Measurements from ENCODE around the gene ACTL8.

ACTL8 gene

DNA sequence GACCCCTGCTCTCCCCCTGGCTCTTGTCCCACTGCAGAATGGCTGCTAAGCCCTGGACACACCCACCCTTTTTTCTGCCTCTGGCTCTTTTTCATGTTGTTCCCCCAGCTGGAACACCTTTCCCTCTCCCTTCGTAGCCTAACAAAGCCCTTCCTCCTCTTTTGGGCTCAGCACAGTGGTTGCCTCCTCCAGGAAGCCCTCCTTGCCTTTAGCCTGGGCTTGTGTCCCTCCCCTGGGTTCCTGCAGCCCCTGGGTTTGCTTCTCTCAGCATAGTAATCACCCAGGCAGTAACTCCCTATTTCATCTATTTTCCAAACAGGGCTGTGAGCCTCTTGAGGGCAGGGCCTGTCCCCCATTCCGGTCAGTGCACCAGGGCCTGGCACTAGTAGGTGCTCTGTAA lies 19.8 kb upstream of the ACTL8 start:
- TF ChIP-seq EZH2phosphoT487 (IDR thresholded peaks at IDR 0.05; ENCODE audit: low read length) = no peak
- TF ChIP-seq, protein P1, sequence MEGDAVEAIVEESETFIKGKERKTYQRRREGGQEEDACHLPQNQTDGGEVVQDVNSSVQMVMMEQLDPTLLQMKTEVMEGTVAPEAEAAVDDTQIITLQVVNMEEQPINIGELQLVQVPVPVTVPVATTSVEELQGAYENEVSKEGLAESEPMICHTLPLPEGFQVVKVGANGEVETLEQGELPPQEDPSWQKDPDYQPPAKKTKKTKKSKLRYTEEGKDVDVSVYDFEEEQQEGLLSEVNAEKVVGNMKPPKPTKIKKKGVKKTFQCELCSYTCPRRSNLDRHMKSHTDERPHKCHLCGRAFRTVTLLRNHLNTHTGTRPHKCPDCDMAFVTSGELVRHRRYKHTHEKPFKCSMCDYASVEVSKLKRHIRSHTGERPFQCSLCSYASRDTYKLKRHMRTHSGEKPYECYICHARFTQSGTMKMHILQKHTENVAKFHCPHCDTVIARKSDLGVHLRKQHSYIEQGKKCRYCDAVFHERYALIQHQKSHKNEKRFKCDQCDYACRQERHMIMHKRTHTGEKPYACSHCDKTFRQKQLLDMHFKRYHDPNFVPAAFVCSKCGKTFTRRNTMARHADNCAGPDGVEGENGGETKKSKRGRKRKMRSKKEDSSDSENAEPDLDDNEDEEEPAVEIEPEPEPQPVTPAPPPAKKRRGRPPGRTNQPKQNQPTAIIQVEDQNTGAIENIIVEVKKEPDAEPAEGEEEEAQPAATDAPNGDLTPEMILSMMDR (IDR thresholded peaks at IDR 0.05; ENCODE audit: low read length) = no peak
- TF ChIP-seq EZH2 (optimal IDR thresholded peaks at IDR 0.05; ENCODE audit: low read depth, low read length) = no peak
- no peak overlapping the region for H3K27ac ChIP-seq (ENCODE audit: low read length)

DNA sequence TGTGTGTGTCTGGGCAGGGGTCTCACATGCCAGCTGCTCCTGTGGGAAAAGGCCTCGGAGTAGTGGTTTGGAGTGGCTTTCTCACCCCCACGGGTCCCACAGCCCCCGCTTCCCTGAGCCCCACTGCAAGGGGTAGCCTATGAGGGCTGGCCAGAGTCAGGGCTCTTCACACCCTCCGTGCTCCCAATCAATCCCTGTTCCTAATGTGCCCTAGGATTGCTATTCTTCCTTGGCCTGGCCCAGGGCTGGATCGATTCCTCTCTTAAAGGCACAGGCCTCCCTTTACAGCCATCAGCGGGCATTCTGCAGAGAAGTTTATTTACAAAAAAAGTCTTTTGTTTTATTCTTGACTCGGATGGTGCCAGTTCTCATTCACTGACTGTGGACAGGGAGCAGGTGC lies 19.3 kb upstream of the ACTL8 start:
- Histone ChIP-seq H3K9me2 (replicated peaks; ENCODE audit: insufficient read depth, low read length) (no peaks in the 10 kb centered on the region), H3K36me3 (replicated peaks; ENCODE audit: insufficient read depth, low read length) (no peaks in the 10 kb centered on the region), H2AFZ (ENCODE audit: low read length) (no peak overlapping the region), H3K79me2 (ENCODE audit: low read length) (no peaks in the 10 kb centered on the region), H3K27ac (ENCODE audit: low read length) (no peak overlapping the region), H4K20me1 (ENCODE audit: insufficient read depth, low read length) (no peaks in the 10 kb centered on the region), H3K9me3 (replicated peaks; ENCODE audit: insufficient read depth, low read length) (no peaks in the 10 kb centered on the region), H3K4me3 (ENCODE audit: low read length) (no peak overlapping the region), H3K4me1 (ENCODE audit: low read length) (no peaks in the 10 kb centered on the region), H3F3A (ENCODE audit: insufficient read depth, low read length) (no peaks in the 10 kb centered on the region), H3K9ac (ENCODE audit: low read length) (no peak overlapping the region), H3K4me2 (ENCODE audit: low read depth, low read length) (no peak overlapping the region), H3K27me3 (replicated peaks; ENCODE audit: insufficient read depth, low read length) (peaks cover 82% of the 10 kb centered on the region)
- TF ChIP-seq, protein P1 (IDR thresholded peaks at IDR 0.05; ENCODE audit: low read length) = no peak
- no peak for TF ChIP-seq EZH2phosphoT487 (IDR thresholded peaks at IDR 0.05; ENCODE audit: low read length)
- no peak for TF ChIP-seq EZH2 (optimal IDR thresholded peaks at IDR 0.05; ENCODE audit: low read depth, low read length)
- no peak for DNase-seq

More for the DNA sequence above, 19.8 kb upstream of the ACTL8 start:
- DNase-seq = no peak
- H3F3A ChIP-seq (ENCODE audit: insufficient read depth, low read length) = no peaks in the 10 kb centered on the region
- H3K36me3 ChIP-seq (replicated peaks; ENCODE audit: insufficient read depth, low read length) = no peaks in the 10 kb centered on the region
- no peaks in the 10 kb centered on the region for H3K4me1 ChIP-seq (ENCODE audit: low read length)
- no peak overlapping the region for H3K9ac ChIP-seq (ENCODE audit: low read length)
- no peaks in the 10 kb centered on the region for H3K9me3 ChIP-seq (replicated peaks; ENCODE audit: insufficient read depth, low read length)
- peaks cover 82% of the 10 kb centered on the region for H3K27me3 ChIP-seq (replicated peaks; ENCODE audit: insufficient read depth, low read length)
- no peaks in the 10 kb centered on the region for H4K20me1 ChIP-seq (ENCODE audit: insufficient read depth, low read length)
- H3K79me2 ChIP-seq (ENCODE audit: low read length) = no peaks in the 10 kb centered on the region
- no peak overlapping the region for H3K4me2 ChIP-seq (ENCODE audit: low read depth, low read length)
- no peak overlapping the region for H2AFZ ChIP-seq (ENCODE audit: low read length)
- no peak overlapping the region for H3K4me3 ChIP-seq (ENCODE audit: low read length)
- H3K9me2 ChIP-seq (replicated peaks; ENCODE audit: insufficient read depth, low read length) = no peaks in the 10 kb centered on the region

DNA sequence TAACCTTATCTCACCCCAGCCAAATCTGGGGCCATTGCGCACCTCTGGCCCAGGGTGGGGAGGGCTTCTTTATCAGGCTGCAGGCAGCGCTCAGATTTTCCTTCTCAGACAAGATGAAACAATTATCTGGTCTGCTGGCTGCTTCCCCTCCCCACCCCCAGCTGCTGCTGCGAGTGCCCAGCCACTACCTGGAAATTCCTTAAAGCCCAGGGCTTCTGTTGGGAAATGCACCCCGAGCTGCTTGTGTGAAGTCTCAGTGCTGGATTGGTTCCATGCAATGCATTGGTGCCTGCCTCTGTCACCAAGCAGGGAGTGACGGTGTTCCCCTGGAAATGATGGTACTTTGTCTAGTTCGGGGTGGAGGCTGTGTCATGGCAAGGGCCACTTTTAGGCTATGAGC lies 18.5 kb upstream of the ACTL8 start:
- no peak overlapping the region for H3K9ac ChIP-seq (ENCODE audit: low read length)
- H2AFZ ChIP-seq (ENCODE audit: low read length) = no peak overlapping the region
- no peak overlapping the region for H3K4me2 ChIP-seq (ENCODE audit: low read depth, low read length)
- no peak overlapping the region for H3K27ac ChIP-seq (ENCODE audit: low read length)
- H3K79me2 ChIP-seq (ENCODE audit: low read length) = no peaks in the 10 kb centered on the region
- H3K27me3 ChIP-seq (replicated peaks; ENCODE audit: insufficient read depth, low read length) = peaks cover 82% of the 10 kb centered on the region
- no peaks in the 10 kb centered on the region for H3K9me2 ChIP-seq (replicated peaks; ENCODE audit: insufficient read depth, low read length)
- no peak overlapping the region for H3K4me3 ChIP-seq (ENCODE audit: low read length)
- H3K36me3 ChIP-seq (replicated peaks; ENCODE audit: insufficient read depth, low read length) = no peaks in the 10 kb centered on the region
- H3F3A ChIP-seq (ENCODE audit: insufficient read depth, low read length) = no peaks in the 10 kb centered on the region
- no peaks in the 10 kb centered on the region for H3K9me3 ChIP-seq (replicated peaks; ENCODE audit: insufficient read depth, low read length)
- H3K4me1 ChIP-seq (ENCODE audit: low read length) = no peaks in the 10 kb centered on the region
- no peak for TF ChIP-seq EZH2 (optimal IDR thresholded peaks at IDR 0.05; ENCODE audit: low read depth, low read length)
- no peak for TF ChIP-seq EZH2phosphoT487 (IDR thresholded peaks at IDR 0.05; ENCODE audit: low read length)
- TF ChIP-seq, protein P1 (IDR thresholded peaks at IDR 0.05; ENCODE audit: low read length) = no peak
- no peak for DNase-seq
- no peaks in the 10 kb centered on the region for H4K20me1 ChIP-seq (ENCODE audit: insufficient read depth, low read length)
